GM21529 (cell line): ENCODE results near the gene IL17REL.

Experiments used
- ATAC-seq: cut with Tn5 transposase; IDR thresholded peaks from one replicate; pipeline ENCODE4 v1.9.1; 2021; ENCODE audit not compliant: unreplicated experiment

The IL17REL gene

DNA sequence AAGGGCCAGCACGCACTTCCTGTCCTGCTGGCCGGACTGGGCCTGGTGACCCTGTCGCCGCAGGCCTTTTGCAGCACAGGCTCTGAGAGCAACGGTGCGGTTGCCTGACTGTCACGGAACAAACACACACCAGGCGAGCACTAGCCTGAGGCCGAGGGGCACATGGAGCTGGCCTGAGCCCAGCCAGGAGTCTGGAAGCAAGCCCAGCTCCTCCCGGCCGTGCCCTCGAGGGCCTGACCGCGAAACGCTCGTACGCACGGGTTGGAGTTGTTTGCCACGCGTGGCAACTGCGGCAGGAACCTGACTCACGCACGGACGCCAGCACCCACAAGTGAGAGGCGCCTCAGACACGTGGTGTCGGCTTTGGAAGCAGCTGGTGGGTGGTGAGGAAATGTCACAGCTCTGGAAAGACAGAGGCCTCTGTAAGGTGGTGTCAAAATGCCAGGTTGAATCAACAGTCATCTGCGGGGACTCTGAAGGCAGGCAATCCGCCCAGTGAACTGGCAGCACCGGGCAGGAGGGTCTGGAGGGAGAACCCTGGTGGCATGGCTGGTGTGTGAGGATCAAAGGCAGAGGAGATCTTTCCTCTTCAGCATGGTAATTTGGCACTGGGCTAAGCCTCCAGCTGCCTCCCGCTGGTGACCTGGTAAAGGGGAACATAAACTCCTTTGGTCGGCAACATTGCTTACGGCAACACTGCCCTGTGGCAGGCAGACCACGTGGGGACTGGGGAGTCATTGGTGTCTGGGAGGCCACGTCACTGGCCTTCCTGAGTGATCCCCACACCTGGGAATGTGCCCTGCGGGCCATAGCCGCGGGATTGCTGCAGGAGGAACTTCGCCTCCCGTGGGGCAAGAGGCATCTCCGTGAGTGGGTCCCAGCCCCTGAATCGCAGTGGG lies 15.3 kb upstream of the IL17REL start:
- no peak for ATAC-seq

DNA sequence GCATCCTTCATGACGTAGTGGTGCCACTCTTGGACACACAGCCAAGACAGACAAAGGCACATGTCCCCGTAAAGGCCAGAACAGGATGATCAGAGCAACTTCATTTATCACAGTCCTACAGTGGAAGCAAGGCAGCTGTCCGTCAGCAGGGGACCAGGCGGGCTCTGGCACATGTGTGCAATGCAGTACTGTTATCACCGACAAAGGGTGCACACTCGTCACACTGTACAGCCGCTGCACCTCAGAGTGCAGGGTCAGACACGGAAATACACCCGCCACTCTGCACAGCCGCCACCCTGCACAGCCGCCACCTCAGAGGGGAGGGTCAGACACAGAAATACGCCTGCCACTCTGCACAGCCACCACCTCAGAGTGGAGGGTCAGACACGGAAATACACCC lies 13.4 kb upstream of the IL17REL start:
- no peak for ATAC-seq

DNA sequence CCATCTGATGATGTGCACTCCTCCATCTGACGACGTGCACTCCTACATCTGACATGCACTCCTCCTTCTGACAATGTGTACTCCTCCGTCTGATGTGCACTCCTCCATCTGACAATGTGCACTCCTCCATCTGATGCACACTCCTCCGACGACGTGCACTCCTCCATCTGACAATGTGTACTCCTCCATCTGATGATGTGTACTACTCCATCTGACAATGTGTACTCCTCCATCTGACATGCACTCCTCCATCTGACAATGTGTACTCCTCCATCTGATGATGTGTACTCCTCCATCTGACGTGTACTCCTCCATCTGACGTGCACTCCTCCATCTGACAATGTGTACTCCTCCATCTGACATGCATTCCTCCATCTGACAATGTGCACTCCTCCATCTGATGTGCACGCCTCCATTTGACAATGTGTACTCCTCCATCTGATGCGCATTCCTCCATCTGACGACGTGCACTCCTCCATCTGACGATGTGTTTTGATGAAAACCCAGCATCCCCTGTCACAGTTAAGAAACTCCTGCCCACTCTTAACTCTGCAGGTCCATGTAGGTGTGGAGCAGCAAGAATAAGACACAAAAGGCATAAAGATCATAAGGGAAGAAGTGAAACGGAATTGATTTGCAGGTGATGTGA lies 9.7 kb upstream of the IL17REL start:
- ATAC-seq: no peak

DNA sequence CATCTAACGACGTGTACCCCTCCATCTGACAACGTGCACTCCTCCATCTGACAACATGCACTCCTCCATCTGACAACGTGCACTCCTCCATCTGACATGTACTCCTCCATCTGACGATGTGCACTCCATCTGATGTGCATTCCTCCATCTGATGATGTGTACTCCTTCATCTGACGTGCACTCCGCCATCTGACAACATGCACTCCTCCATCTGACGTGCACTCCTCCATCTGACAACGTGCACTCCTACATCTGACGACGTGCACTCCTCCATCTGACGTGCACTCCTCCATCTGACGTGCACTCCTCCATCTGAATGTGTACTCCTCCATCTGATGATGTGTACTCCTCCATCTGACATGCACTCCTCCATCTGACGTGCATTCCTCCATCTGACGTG lies 8.0 kb upstream of the IL17REL start:
- ATAC-seq: no peak

DNA sequence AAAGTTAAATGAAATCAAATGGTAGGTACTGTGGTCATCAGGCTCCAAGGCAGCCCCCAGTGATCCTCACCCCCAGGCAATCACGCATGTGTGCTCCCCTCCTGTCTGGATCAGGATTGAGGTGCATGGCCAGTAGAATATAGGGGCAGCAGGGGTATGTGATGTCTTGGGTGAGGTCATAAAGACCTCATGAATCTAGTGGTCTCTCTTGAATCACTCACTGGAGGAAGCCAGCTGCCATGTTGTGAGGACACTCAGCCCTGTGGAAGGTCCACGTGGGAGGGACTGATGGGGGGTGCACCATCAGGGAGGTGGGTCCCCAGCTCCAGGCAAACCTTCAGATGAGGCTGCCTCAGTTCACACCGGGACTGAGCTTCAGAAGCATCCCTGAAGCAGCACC lies 6.8 kb upstream of the IL17REL start:
- no peak for ATAC-seq

DNA sequence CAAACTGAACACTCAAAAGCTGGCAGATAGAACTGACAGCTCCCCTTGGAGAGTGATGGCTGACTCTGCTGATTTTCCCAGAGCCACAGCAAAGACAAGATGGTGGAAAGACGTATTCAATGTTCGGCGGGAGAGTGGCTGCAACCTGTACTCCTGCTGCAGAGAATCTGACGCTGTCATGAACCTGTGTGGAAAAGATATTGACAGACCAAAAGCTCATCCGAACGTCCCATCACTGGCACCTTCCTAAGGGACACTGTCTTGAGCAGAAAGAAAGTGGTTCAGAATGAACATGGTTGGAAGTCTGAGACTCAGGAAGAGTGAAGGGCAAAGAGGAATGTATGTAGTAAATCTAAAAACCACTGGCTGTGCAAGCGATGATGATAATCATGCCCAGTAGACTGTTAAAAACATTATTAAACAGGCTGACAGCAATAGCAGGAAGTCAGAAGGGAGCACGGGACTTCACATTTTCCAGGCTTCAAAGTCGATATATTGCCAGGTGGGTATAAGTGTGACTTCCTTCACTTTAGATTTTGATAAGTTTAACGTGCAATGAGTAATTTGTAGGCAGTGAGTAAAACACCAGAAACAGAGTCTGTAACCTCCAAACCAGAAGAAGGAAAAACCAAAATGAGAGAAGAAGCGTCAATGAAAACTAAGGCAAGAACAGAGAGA lies 6.2 kb upstream of the IL17REL start:
- ATAC-seq: no peak

DNA sequence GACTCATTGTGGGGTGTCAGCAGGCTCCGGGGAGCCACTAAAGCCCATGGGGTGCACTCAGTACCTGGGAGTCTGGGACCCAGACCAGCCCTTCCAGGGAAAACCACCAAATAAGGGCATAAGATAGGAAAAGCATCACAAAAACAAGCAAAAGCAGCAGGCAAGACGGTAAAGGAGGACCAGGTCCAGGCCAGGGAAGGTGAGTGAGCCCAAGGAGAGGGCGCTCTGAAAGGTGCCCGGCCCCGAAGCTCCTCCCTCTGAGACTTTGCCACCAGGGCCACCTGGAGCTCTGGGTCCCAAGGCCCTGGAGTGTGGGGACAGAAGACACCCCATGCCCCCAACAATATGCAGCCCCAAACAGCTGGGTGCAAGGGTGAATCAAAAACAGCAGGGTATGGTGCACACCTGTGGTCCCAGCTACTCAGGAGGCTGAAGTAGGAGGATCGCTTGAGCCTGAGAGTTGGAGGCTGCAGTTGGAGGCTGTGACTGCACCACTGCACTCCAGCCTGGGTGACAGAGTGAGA lies 5.2 kb upstream of the IL17REL start:
- no peak for ATAC-seq

DNA sequence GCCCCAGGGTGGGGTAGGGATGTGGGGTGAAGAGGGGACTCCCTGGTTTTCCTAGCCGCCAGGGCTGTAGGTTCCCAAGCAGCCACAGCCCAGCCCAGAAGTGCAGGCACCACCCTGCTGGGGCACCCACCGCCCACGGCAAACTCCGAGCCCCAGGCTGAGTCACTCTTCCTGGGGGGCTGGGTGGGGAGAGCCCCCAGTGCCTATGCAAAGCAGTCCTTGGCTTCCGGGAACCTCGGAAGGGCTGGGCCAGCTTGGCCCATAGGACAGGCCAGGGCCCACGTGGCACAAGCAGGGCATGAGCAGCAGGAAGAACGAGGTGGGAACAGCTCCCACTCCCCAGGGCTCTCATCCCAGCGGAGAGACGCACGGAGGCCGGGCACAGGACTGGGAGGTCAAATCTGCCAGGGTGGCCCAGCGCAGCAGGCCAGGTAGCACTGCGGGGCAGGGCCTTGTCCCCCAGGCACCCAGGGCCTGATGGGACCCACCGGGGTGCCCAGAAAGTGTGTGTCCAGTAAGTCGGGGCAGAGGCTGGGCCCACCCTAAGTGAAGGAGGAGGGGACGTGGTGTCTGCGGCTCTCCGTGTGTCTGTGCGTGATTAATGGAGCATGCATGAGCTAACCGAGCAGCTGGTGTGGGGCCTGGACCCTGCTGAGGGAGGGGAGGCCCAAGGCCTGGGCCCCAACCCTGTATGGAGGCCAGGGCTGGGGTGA lies 4.6 kb upstream of the IL17REL start:
- ATAC-seq: peak; percentile 69

DNA sequence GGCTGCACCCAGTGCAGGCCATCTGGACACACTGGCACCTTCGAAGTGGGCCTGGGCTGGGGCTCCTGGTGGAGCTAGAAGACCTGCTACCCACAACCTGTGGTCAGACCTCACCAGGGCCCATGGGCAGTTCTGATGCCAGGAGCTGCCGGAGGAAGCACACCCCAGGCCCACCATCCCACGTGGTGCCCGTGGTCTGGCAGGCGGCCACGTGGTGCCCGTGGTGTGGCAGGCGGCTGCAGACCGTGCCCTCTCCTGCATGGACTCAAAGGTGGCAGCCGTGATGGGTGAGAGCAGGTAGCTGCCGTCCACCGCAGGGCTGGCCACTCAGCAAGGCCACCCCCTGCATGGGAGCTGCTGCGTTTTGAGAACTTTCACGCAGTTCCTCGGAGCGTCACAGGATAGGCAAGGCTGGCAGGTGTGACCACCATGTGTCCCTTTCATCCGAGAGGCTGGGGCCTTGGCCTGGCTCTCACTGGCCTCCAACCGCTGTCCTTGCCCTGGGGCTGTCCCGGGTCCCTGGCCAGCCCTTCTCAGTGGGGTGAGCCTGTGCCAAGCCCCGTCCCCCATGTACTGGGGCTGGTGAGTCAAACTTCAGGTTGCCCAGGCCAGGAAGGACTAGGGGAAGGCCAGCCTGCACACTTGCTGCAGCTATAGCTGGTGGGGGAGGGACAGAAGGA lies 3.9 kb upstream of the IL17REL start:
- peak; percentile 41 for ATAC-seq

DNA sequence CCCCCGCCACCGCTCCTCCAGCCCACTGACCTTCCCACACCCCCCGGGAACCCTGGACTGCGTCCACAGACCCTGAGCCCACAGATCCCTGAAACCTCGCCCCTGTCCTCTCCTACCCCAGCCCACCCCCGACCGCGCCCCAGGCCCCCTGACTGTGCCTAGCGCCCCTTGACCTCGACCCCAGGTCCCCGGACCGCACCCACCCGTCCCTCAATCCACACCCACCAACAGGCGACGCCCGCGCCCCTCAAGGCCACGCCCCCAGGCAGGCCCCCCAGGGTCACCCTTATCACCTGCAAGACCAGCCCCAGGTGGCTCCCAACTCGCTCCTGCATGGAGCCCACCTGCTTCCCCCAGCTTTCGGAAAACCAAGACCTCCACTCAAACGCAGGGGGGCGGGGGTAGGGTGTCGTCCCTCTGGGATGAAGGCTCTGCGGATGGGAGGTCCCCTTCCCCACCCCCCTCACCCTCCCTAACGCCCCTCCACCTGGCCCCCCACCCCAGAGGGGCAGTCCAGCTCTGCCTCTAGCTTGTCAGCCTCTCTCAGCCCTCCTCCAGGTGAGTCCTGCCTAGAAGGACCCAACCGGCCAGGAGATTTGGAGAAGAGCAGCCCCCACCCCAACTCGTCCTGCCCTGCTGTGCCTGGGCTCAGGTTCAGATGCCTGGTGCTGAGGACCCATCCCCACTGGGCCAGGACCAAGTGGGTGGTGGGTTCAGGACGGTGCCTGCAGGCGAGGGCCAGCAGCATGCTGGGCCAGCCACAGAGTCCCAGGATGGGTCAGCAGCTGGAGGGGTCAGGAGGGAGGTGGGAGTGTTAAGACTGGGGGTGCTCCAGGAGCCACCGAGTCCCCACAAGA lies 3.1 kb upstream of the IL17REL start:
- no peak for ATAC-seq

DNA sequence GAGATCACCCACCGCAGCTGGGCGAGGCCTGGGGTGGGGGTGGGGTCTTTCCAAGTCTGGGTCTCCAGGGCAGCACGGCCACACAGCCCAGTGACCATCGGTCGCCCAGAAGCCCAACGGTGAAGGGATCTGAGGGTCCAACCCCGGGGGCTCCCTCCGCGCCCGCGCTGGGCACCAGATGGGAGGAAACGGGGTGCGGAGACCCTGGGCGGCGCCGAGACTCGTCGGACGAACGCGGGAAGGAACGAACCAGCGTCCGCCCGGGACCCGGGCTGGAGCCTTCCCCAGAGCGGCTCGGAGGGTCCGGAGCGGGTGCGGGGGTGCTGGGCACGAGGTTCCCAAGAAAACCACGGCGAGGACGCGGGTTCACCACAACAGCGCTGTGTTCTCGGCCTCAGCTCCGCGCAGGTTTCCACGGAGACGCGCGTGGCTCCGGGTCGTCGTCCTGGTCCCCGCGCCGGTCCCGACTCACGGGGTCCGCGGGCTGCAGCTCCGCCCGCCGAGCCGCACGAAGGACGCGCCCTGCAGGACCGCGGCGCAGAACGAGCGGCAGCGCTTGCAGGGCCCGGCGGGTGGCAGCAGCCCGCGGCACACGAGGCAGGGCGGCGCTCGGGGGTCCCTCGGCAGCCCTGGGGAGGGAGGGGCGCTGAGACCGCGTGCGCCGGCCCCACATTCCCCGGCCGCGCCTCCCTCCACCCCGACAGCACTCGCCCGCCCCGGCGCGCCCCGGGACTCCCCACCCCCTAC lies 2.3 kb upstream of the IL17REL start:
- no peak for ATAC-seq

DNA sequence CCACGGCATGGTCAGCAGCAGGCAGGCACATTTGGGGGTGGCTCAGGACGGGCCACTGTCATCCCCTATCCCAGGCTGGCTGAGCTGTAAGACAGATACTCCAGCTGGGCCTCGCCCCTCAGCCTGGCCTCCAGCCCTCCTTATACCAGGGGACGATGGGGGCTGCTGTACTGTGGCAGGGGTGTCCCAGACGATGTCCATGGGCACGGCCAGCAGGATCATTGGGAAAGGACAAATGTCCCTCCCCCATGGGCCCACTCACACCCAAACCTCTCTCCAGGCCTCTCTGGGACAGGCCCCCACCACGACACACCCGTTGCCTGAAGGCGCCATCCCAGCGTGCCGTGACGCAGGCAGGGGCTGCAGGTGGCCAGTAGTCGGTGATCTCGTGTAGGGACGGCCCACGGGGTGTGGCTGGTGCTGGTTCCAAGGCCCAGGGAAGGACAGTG lies 1.5 kb upstream of the IL17REL start:
- ATAC-seq: no peak

DNA sequence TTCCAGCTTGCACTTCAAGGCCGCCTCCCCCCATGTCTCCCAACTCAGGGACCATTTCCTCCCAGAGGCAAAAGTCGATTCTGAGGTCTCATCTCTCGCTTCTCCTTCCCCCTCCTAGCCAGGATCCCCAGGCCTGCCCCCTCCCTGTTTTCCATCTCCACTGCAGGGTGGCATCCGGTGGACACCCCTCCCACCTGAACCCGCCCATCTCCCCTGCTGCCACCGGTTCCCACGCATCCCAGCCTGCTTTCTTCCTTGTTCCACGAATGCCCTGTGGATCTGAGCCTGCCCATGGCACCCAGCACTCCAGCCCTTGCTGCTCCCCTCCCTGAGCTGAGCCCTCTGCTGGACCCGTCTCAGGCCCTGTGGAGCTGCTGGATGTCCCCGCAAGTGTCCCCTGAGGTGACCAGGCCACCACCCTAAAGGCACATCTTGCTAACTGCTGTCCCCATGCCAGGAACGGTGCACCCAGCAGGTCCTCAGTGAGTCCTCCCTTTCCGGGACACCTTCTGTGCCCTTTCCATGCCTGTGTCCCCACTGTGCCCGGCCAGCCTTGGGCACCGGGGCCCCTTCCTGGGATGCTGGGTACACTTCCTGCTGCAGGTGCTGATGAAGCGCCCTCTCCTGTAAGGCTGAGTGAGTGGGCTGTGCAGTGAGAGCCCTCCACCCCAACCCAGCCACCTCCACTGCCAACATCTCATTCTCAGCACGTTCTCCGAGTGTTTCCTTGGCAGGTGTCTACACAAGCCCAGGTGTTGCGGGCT lies 936 bp downstream of the IL17REL start:
- no peak for ATAC-seq

DNA sequence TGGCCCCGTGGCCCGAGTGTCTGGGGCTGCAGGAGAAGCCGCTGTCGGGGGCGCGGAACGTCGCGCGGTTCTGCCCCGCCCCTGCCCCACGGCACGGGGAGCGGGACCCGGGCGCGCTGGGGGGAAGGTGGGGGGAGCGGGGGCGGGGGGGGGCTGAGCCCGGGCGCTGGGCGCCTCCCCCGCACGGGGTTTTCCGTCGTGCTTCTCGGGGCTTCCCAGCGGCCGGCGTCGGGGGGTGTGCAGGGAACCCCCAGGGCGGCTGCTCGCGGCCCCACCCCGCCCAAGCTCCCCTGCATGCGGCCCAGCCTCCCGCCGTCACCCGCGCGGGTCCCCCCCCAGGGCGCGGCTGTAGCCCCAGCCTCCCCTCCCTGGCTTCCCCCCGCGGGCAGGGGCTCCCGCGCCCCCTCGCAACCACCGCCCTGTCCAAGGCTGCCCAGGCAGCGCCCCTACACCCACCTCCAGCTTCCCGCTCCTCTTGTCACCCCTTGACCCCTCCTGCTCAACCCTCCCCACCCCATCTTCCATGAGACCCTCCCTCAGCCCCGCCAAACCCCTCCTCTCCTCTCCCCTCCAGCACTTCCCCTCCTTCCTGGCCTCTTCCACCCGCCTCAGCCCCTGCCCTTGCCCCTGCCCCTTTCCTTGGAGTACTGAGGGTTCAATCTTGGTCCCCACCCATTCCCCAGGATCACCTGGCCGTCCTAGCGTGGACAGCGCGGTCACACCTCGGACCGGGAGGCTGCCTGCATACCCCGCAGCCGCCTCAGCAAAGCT lies 1.7 kb downstream of the IL17REL start:
- no peak for ATAC-seq

DNA sequence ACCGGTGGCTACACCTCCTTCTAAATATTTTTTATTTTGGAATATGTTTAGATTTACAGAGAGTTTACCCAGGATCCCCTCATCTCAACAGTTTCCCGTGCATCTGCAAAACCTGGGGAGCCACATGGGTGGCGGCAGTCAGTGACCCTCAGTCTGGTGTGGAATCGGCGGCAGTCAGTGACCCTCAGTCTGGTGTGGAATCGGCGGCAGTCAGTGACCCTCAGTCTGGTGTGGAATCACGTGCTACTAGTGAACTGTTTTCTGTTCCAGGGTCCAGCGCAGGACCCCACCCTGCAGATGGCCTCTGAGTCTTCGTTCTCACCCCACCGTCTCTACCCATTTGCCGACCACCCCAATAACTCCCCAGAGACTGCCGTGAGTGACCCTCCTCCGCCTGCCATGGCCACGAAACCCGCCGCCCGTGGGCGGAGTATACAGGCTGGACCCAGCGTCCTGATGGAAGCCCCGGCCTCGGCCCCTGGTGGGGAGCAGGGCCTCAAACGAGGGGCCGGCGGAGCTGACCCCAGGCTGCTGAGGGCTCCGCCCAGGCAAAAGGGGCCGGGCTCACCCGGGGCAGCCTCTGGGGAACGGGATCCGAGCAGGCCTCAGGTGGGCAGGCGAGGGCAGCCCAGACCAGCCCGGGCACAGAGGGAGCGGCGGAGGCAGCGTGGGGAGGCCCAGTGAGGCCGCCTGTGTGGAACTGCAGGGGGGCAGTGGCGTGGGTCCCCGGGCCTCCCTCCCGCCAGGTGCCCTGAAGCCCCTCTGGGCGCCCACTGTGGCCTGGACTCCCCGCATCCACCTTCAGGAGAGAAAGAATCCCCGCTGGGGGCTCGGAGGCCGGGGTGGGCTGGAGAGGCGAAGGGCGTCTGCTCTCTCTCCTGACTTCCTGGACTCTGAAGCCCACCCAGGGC lies 2.5 kb downstream of the IL17REL start:
- ATAC-seq: no peak

DNA sequence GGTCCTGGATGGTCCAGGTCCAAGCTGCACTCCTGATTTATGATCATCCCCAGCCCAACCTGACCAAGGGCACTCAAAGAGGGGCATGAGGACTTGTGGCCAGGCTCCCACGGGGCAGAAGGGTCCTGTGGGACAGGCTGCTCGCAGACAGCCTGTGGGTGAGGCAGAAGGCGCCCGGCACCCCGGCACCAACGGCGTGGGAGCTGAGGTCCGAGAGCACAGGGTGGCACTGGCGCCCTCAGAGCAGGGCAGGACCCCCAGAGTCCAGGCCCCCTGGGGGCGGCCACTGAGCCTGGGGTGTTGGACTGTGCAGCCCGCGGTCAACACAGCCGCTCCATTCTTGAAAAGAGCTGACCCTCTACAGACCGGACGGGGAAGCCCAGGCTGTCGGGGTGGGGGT lies 3.3 kb downstream of the IL17REL start:
- ATAC-seq: no peak
